Omental fat pad (tissue), 4 donors: ENCODE measurements around the gene UBE2R2. TPM values are rescaled to one million over a fixed set of nuclear protein-coding genes. Genes with fewer than 3 reads are reported as not detected.
A peak's percentile ranks its signal among the peaks of the same experiment; 100 is the strongest.

Source experiments
- ATAC-seq: fragments of 150-250 bp; one replicate; pipeline ENCODE4 v1.9.1; 2016; ENCODE audit warnings: mild to moderate bottlenecking, moderate library complexity; ENCODE audit not compliant: low FRiP score
- DNase-seq: peaks from one replicate; pipeline ENCODE4 v3.0.0-alpha.2; 2019; ENCODE audit warnings: low spot score
- CTCF ChIP-seq, 3 donors: fragments of 450-650 bp; IDR thresholded peaks; one replicate each; pipeline ENCODE4 v1.5.1; 2016 to 2017; ENCODE audit warnings: antibody characterized with exemption in 3 of 3, mild to moderate bottlenecking in 3 of 3, moderate library complexity in 2 of 3
- total RNA-seq, 4 donors: library from RNA; depleted of rRNA; stranded (reverse); fragments of >200 nt; gene quantifications; one replicate each; pipeline ENCODE4 v1.1.0, GENCODE V29; 2016

The UBE2R2 gene
- total RNA-seq, 4 donors from 2014 or later: 22.4 to 34.3 (median 30.2) TPM

- TF ChIP-seq CTCF (IDR thresholded peaks at IDR 0.05): no peak
- no peak for ATAC-seq
Observed at GRCh38 chr9:33809506-33809905, 7.5 kb upstream of the UBE2R2 start.

GRCh38 chr9:33813712-33814641 is 3.0 kb upstream of the UBE2R2 start:
- TF ChIP-seq CTCF (IDR thresholded peaks at IDR 0.05): no peak
- DNase-seq (no peak), ATAC-seq (no peak)

More at GRCh38 chr9:33809506-33809905, 7.5 kb upstream of the UBE2R2 start:
- no peak for DNase-seq

- DNase-seq (no peak), ATAC-seq (no peak)
- TF ChIP-seq CTCF (IDR thresholded peaks at IDR 0.05): no peak
Observed at GRCh38 chr9:33815781-33816180, 1.2 kb upstream of the UBE2R2 start.

- no peak for TF ChIP-seq CTCF (IDR thresholded peaks at IDR 0.05)
- no peak for DNase-seq
- ATAC-seq: peak; percentile 30
Observed at GRCh38 chr9:33817327-33818166, 587 bp downstream of the UBE2R2 start.

- no peak for DNase-seq
- TF ChIP-seq CTCF (IDR thresholded peaks at IDR 0.05): no peak
- ATAC-seq: no peak
Observed at GRCh38 chr9:33818167-33818846, 1.3 kb downstream of the UBE2R2 start.

- no peak for TF ChIP-seq CTCF (IDR thresholded peaks at IDR 0.05)
- DNase-seq (no peak), ATAC-seq (no peak)
Observed at GRCh38 chr9:33818847-33819500, 2.0 kb downstream of the UBE2R2 start.
